IPS-15b (cell line): ENCODE results near the gene SLC22A7.

Experiments used
- H3K27me3 ChIP-seq: one replicate; pipeline ENCODE4 v1.6.1; 2013; ENCODE audit warnings: low read length; ENCODE audit not compliant: control insufficient read depth, insufficient read depth
- H3K36me3 ChIP-seq: one replicate; pipeline ENCODE4 v1.6.1; 2013; ENCODE audit warnings: low read length; ENCODE audit not compliant: control insufficient read depth, insufficient read depth
- H3K4me1 ChIP-seq: one replicate; pipeline ENCODE4 v1.6.1; 2013; ENCODE audit warnings: mild to moderate bottlenecking, low read length; ENCODE audit not compliant: control insufficient read depth, insufficient read depth
- H3K4me3 ChIP-seq: one replicate; pipeline ENCODE4 v1.5.1; 2013; ENCODE audit warnings: low read depth, low read length
- H3K9ac ChIP-seq: one replicate; pipeline ENCODE4 v1.6.1; 2013; ENCODE audit warnings: low read depth, mild to moderate bottlenecking, low read length
- H3K9me3 ChIP-seq: one replicate; pipeline ENCODE4 v1.6.1; 2013; ENCODE audit warnings: mild to moderate bottlenecking, low read length; ENCODE audit not compliant: control insufficient read depth, insufficient read depth

Gene SLC22A7

DNA sequence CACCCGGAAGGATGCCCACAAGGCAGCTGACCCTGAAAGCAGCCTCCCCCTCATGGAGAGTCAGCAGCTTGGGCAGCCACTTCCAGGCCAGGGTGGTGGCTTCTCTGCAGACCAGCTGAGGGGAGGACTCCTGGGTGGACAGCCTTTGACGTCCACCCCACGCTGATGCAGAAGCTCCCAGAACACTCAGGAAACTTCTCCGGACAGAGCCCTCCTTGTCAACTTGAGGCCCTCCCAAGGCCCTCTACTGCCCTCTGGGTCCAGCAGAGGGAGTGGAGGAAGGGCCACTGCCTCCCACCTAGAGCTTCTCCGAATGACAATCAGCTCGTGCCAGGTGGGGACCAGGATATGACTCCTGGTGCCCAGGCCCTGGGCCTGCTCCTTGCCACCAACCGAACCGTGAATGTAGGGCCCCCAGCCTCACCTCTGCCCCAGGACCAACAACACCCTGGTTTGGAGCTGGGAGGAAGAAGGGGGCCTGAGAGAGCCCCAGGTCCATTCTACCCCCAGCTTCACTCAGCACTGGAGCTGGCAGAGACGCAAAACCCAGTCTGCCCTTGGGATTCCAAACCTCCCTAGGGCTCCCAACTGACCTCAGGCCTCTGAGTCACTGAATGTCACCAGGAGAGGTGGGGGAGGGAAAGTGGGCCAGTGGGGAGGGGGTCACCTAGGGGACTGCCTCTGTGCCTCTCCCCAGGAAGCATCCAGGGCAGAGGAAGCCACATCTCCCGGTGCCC, 10.9 kb upstream of the SLC22A7 start:
- H3K36me3 ChIP-seq = no peaks in the 10 kb centered on the region
- H3K4me1 ChIP-seq = no peaks in the 10 kb centered on the region
- H3K27me3 ChIP-seq = peaks cover 20% of the 10 kb centered on the region
- H3K9ac ChIP-seq = no peak overlapping the region
- H3K9me3 ChIP-seq = no peaks in the 10 kb centered on the region
- H3K4me3 ChIP-seq = no peak overlapping the region

GRCh38 chr6:43287717-43288679, 10.1 kb upstream of the SLC22A7 start:
- Histone ChIP-seq H3K9ac (no peak overlapping the region), H3K9me3 (no peaks in the 10 kb centered on the region), H3K4me1 (no peaks in the 10 kb centered on the region), H3K36me3 (no peaks in the 10 kb centered on the region), H3K27me3 (peaks cover 20% of the 10 kb centered on the region), H3K4me3 (no peak overlapping the region)

GRCh38 chr6:43290339-43290904, 7.6 kb upstream of the SLC22A7 start:
- Histone ChIP-seq H3K9me3 (no peaks in the 10 kb centered on the region), H3K9ac (no peak overlapping the region), H3K27me3 (peaks cover 12% of the 10 kb centered on the region), H3K36me3 (no peaks in the 10 kb centered on the region), H3K4me3 (no peak overlapping the region), H3K4me1 (no peaks in the 10 kb centered on the region)

- Histone ChIP-seq H3K9me3 (no peaks in the 10 kb centered on the region), H3K27me3 (peaks cover 7% of the 10 kb centered on the region), H3K36me3 (no peaks in the 10 kb centered on the region), H3K4me3 (no peak overlapping the region), H3K4me1 (no peaks in the 10 kb centered on the region), H3K9ac (no peak overlapping the region)
Observed at GRCh38 chr6:43290905-43291355, 7.1 kb upstream of the SLC22A7 start.

DNA sequence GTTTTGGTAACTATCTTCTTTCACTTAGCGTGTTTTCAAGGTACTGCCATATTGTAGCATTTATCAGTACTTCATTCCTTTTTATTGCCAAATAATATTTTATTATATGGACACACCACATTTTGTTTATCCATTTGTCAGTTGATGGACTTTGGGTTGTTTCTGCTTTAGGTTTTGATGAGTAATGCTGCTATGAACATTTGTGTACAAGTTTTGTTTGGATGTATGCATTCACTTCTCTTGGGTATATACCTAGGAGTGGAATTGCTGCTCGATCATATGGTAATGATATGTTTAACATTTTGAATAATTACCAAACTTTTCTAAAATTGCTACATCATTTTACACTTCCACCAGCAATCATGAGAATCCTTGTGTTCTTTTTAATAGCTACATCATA, 6.4 kb upstream of the SLC22A7 start:
- Histone ChIP-seq H3K27me3 (no peaks in the 10 kb centered on the region), H3K9me3 (no peaks in the 10 kb centered on the region), H3K4me3 (no peak overlapping the region), H3K36me3 (no peaks in the 10 kb centered on the region), H3K4me1 (no peaks in the 10 kb centered on the region), H3K9ac (no peak overlapping the region)

GRCh38 chr6:43292341-43292740, 5.7 kb upstream of the SLC22A7 start:
- no peak overlapping the region for H3K4me3 ChIP-seq
- H3K27me3 ChIP-seq = no peaks in the 10 kb centered on the region
- H3K4me1 ChIP-seq = no peaks in the 10 kb centered on the region
- H3K9me3 ChIP-seq = no peaks in the 10 kb centered on the region
- H3K36me3 ChIP-seq = no peaks in the 10 kb centered on the region
- H3K9ac ChIP-seq = no peak overlapping the region

- Histone ChIP-seq H3K9ac (no peak overlapping the region), H3K9me3 (no peaks in the 10 kb centered on the region), H3K27me3 (no peaks in the 10 kb centered on the region), H3K4me1 (no peaks in the 10 kb centered on the region), H3K4me3 (no peak overlapping the region), H3K36me3 (no peaks in the 10 kb centered on the region)
Observed at GRCh38 chr6:43292763-43293318, 5.2 kb upstream of the SLC22A7 start.

DNA sequence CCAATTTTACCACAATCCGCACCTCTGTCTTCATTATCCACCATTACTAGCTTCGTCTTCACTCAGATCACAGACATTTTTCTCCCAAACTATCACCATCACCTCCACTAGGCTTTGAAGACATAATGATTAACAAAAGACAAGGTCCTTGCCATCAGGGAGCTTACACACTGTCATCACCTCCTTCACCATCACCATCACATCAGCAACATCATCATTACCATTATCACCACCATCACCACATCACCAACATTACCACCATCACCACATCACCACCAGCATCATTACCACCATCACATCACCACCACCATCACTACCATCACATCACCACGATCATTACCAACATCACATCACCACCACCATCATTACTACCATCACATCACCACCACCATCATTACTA, 4.4 kb upstream of the SLC22A7 start:
- Histone ChIP-seq H3K4me1 (no peaks in the 10 kb centered on the region), H3K27me3 (no peaks in the 10 kb centered on the region), H3K36me3 (no peaks in the 10 kb centered on the region), H3K9me3 (no peaks in the 10 kb centered on the region), H3K9ac (no peak overlapping the region), H3K4me3 (no peak overlapping the region)

GRCh38 chr6:43294536-43294935, 3.5 kb upstream of the SLC22A7 start:
- H3K27me3 ChIP-seq = no peaks in the 10 kb centered on the region
- no peak overlapping the region for H3K9ac ChIP-seq

GRCh38 chr6:43295456-43295855, 2.6 kb upstream of the SLC22A7 start:
- H3K9ac ChIP-seq = no peak overlapping the region
- H3K9me3 ChIP-seq = no peaks in the 10 kb centered on the region
- no peaks in the 10 kb centered on the region for H3K36me3 ChIP-seq
- H3K4me3 ChIP-seq = no peak overlapping the region
- no peaks in the 10 kb centered on the region for H3K27me3 ChIP-seq
- H3K4me1 ChIP-seq = no peaks in the 10 kb centered on the region

More at GRCh38 chr6:43294536-43294935, 3.5 kb upstream of the SLC22A7 start:
- no peaks in the 10 kb centered on the region for H3K36me3 ChIP-seq
- H3K4me3 ChIP-seq = no peak overlapping the region
- no peaks in the 10 kb centered on the region for H3K9me3 ChIP-seq
- no peaks in the 10 kb centered on the region for H3K4me1 ChIP-seq

DNA sequence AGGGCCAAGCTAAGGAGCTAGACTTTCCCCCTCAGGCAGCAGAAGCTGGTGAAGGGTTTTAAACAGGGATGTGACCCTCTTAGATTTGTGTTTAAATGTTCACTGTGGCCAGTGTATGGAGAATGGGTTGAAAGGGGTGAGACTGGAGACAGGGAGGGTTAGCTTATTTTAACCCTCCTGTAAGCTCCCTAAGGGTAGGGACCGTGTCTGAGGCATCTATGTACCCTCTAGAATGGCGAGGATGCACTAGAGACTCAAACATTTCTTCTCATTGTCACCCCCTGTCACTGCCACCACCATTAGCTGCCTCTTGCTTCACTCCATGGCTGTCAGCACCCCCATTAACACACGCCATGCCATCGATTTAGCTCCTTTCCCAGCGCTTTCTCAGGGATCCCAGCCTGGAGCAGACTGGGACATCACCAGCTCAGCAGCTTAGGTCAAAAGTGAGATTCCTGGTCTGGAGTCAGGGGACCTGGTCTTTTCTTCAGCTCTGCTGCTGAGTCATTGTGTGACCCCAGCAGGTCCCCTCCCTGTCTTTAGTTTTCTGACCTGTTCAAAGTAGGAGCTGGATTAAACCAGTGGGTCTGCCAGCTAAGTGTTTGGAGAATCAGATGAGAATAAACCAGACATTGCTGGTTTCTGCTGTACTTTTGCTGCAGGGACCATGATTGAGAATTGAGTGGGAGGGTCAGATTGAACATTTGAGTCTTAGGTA, 1.1 kb upstream of the SLC22A7 start:
- no peaks in the 10 kb centered on the region for H3K9me3 ChIP-seq
- H3K4me3 ChIP-seq = no peak overlapping the region
- no peak overlapping the region for H3K9ac ChIP-seq
- H3K27me3 ChIP-seq = no peaks in the 10 kb centered on the region
- H3K36me3 ChIP-seq = no peaks in the 10 kb centered on the region
- no peaks in the 10 kb centered on the region for H3K4me1 ChIP-seq
